Ureter (tissue), 1 donor: ENCODE results near the gene NKAIN4. TPM values are rescaled to one million over a fixed set of nuclear protein-coding genes. Genes with fewer than 3 reads are reported as not detected.

Experiments used
- DNase-seq: peaks from one replicate; pipeline ENCODE4 v3.0.0-alpha.2; 2020; ENCODE audit warnings: low spot score
- total RNA-seq: library from RNA; stranded (reverse); gene quantifications from one replicate; pipeline ENCODE4 v1.2.4, GENCODE V29; 2023
- donor health status: DM: yes; HTN: yes; CAD: no.

NKAIN4 gene
- not detected for total RNA-seq

DNA sequence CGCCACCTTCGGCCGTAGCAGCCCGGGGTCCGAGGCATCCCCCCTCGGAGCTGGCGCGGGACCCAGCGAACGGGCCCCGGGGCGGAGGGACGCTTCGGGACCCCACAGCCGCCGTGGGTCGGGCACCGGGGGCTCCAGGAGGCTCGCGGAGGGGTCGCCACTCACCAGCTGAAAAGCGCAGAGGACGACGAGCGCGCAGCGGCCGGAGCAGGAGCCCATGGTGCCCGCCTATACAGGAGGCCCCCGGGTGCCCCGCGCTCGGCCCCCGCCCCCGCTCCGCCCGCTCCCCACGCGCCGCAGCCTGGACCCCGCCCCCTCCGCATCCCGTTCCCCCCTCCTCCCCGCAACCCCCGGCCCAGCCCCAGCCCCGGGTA, at the start of gene NKAIN4:
NKAIN4 (minus strand) TSS at position 232 of the 374 bp plus-strand sequence; CDS start at position 219, 13 bp downstream.
- no peak for DNase-seq

DNA sequence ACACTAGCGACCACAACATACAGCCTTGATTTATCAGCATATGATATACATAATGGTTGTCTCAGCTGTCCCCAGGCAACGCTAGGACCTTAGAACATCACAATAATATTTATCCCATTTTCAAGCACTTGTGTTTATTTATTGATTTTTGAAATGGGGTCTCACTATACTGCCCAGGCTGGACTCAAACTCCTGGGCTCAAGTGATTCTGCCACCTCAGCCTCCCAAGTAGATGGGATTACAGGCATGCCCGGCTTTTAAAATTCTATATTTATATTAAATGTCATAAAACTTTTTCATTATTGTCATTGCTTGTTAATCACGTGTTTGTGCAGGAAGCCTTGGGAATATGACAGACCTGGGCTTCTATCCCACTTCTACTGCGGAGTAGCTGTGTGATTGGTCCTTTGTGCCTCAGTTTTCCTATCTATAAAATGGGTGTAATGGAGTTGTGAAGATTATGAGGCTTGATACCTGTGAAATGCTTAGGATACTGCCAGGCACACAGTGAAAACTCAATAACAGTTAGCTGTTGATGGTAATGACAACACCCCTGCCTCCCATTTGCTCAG, 48.9 kb upstream of the NKAIN4 start:
- no peak for DNase-seq

GRCh38 chr20:63301671-63302070, 47.4 kb upstream of the NKAIN4 start:
- no peak for DNase-seq

DNA sequence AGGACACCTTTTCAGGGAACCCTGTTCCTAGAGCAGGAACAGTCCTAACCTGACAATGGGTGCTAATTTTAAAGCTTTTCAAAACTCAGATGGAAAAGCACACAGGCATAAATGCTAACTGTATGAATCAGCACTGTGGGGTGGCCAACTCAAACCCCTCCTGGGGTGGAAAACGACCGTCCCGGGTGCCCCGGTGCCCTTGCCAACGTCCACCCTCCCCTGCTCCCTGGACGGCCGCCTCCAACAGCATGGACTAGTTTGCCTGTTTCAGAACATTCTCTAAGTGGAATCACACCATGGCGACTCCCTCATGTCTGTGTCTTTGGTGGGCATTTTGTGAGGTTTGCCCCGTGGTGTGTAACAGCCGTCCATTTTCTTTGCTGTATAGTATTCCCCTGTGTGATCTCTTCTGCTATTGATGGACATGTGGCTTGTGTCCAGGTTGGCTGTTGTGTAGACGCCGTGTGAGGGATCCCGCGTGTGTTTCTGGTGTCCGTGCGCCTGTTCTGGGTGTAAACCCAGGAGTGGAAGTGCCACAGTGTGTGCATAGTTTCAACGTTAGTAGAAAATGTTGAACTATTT, 44.6 kb upstream of the NKAIN4 start:
- no peak for DNase-seq

DNA sequence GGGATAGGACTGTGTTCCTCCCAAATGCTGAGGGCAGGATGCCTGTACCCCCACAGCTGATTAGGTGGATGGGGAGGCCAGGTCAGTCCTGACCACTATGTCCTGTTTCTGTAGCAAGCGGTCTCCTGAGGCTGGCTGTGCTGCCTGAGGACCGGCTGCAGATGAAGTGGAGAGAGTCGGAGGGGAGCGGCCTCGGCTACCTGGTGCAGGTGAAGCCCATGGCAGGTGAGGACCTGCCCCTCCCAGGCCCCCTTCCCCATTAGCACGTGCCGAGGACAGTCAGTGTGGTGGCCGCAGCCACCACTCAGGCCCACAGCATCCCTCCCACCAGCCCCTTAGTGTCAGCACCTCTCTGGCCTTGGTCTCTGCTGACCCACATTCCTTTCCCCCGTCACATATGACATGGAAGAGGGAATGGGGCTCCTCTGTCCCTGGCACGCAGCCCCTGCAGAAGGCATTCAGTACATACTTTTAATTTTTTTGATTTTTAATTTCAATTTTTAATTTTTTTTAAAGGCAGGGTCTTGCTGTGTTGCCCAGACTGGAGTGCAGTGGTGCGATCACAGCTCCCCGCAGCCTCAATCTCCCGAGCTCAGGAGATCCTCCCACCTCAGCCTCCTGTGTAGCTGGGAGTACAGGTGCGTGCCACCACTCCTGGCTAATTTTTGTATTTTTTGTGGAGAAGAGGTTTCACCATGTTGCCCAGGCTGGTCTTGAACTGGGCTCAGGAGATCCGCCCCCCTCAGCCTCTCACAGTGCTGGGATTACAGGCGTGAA, 43.7 kb upstream of the NKAIN4 start:
- no peak for DNase-seq

GRCh38 chr20:63297371-63297781, 43.1 kb upstream of the NKAIN4 start:
- no peak for DNase-seq

- DNase-seq: no peak
Measured at GRCh38 chr20:63296531-63297299, 42.5 kb upstream of the NKAIN4 start.

- no peak for DNase-seq
Measured at GRCh38 chr20:63295846-63296245, 41.6 kb upstream of the NKAIN4 start.

DNA sequence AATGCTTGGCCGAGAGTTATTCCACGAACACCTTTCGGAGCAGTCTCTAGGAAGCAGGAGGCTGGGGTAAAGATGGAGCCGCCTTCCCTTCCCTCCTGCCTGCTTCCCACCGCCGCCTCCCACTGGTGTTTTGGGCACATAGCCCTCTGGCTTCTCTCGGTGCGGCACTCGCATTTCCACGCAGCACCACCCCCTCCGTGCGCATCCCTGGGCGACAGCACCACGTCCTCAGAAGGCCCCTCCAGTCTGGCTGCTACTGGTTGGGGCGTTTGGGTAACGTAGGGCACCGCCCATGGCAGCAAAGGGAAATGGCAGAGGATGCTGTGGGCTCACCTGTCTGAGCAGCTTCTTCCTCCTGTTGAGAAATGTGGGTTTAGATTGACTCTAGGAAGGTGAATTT, 41.2 kb upstream of the NKAIN4 start:
- no peak for DNase-seq

DNA sequence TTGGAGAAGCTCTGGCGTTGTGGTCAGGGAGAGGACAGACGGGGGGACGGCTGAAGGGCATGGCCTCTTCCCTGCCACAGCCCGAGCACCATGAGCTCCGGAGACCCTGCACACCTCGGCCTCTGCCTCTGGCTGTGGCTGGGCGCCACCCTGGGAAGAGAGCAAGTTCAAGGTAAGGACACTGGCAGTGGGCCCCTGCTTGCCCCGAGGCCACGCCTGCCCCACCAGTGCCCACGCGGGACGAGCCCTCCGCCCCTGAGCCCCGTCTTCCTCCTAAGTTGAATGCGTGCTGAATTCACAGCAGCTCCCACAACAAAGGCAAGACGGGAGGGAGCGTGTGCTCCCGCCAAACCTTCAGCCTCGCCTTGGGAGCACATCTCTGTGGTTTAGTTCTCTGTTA, 40.8 kb upstream of the NKAIN4 start:
- DNase-seq: no peak

- DNase-seq: no peak
Measured at GRCh38 chr20:63294536-63294900, 40.3 kb upstream of the NKAIN4 start.

DNA sequence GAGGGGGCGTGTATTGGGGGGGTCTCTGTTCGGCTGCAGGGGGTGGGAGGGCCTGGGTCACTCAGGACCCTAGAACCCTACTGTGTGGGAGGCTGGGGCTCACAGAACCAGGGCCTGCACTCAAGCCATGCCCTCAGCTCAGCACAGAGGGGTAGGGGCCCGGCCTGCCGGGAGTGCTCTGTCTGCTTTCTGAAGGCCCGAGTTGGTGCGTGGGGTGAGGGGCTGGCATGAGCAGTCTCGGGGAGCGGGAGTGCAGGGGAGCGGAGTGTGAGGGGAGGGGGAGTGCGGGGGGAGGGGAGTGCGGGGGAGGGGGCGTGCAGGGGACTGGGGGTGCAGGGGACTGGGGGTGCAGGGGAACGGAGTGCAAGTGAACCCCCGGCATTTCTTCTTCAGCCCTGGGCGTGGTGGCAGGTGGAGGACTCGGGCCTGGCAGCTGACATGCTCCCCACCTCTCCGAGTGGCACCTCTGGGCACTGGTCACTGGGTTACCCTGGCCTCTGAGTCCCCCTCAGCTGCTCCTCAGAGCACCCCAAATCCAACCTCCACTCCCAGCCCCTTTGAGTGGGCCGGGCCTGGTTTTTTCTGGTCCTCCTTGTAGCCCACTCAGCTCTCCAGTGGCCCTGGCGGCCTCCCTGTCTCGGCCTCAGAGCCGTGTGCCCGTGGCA, 39.7 kb upstream of the NKAIN4 start:
- DNase-seq: no peak

GRCh38 chr20:63293456-63293855, 39.2 kb upstream of the NKAIN4 start:
- no peak for DNase-seq

DNA sequence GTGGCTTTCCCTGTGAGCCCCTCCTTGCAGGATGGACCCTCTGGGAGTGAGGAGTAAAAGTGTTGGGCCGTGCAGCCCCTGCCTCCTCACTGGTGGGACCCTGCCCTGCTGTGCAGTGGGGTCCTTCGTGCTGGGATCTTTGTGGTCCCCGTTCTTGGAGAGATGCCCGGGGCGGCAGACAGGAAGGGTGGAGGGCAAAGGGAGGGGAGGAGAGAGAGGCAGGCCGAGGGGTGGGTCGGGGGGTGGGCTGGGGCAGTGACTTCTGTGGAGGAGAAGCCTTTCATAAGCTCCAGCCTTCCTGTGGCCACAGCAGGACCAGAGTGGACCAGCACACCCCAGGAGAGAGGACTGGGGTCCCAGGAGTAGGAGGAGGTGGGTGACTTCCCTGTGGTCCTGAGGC, 38.6 kb upstream of the NKAIN4 start, which contains the start of gene COL20A1:
COL20A1 (plus strand) TSS at position 283 of the 400 bp plus-strand sequence. CDS start 1,922 bp downstream, outside the sequence.
- no peak for DNase-seq

DNA sequence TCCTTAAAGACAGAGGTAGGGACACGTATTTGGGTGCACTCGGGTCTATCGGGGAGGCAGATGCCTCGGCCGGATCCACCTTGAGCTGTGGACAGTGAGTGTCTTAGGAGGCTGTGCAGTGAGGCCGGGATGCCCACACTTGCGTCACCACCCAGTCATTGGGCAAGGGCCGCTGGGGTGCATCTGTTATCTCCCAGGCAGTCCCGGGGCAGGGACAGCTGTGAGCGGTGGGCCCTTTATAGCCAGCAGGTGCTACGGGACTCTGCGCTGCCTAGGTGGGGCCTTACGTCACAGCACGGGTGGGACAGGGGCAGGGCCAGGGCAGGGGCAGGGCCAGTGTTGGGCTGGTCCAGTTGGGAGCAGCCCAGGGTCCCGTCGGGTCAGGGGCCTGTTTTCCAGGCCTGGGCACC, 38.0 kb upstream of the NKAIN4 start:
- no peak for DNase-seq

GRCh38 chr20:63291811-63292210, 37.5 kb upstream of the NKAIN4 start:
- DNase-seq: no peak

DNA sequence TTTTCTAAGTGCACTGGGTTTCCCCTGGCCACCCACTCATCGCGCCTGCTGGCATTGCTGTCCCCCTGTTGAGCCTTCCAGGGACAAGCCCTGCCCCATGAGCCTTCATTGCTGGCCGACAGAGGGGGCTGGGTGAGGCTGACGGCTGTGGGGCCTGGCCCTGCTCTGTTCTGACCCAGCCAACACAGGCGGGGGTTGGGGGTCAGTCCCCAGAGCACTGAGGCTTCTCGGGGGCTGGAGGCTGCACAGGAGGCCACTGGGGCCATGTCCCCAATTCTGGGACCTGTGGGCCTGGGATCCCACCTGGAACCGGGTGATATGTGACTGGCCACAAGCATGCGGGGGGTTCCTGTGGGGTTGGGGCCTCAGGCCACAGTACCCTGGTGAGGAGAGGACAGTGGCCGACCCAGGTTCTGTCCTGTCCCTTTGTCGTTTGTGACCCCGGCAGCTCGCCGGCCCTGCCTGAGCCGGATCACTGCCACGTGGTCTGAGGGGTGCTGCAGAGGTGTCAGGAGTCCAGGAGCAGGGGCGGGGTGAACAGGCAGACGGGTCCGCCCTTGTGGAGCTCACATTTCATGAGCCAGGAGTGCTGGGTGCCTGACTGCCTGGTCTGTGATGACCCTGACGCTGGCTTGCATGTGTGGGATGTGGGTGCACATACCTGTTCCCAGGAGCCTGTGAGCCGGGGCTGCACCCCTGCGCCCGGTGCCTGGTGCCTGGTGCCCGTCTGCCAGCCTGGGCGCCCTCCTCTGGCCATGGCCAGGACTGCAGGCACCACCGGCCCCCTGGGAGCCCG, 36.6 kb upstream of the NKAIN4 start:
- DNase-seq: no peak

DNA sequence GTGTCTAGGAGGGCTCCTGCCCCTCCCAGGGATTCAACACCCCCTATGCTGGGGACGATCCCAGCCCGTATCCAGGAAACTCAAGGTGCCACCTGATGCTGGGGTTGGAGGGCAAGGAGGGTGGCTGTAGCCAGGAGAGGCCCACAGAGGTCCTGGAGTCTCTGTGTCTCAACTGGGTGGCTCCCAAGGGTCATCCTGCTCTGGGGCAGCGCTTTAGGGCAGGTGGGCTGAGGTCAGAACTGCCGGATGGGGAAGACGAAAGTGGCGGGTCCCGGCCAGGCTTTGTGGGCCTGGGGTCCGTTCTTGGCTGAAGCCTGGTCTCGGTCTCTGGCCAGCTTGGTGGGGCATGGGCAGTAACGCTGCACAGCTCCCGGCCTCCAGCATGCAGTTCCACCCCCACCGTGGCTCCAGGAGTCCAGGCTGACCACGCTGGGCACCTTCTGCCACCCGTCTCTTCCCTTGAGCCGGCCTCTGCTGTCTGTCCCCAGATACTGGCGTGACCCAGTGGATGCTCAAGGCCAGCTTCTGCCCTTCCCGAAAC, 35.9 kb upstream of the NKAIN4 start:
- DNase-seq: no peak

GRCh38 chr20:63289311-63290135, 35.3 kb upstream of the NKAIN4 start:
- DNase-seq: no peak
